ENCODE results near the gene PBX1. TPM values are rescaled to one million over a fixed set of nuclear protein-coding genes. Genes with fewer than 3 reads are reported as not detected.

PBX1 gene
- total RNA-seq, 1 experiment from 2014 or later = 102 TPM

DNA sequence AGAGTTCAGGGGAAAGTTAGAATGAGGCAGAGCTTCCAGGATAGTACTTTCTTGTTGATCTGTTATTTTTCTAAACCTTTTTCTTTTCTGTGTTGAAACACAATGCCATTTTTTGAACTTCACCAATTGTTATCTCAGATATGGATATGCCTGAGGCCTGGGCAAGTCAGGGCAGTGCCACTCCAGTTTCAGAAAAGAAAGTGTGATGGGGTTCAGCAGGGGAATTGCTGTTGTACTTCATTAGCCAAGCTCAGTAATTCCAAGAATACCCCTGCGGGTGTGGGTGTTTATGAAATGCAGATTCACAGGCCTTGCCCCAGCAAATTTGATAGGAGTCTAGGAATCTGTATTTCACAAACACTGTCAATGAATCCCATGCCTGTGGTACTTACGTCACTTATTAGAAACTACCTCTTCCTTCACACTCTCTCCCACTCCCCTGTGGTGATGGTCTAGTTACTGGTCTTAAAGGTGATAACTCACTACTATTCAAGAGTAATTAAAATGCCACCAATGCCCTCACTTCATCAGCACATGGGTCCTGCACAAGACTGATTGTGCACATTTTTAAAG, 142.3 kb downstream of the PBX1 start:
- H3K27ac Mint-ChIP-seq = no peak overlapping the region
- no peaks in the 10 kb centered on the region for H3K27me3 Mint-ChIP-seq (ENCODE audit: low read depth)
- DNase-seq (ENCODE audit: low spot score) (no peak), ATAC-seq (no peak)
- TF ChIP-seq, protein P1, sequence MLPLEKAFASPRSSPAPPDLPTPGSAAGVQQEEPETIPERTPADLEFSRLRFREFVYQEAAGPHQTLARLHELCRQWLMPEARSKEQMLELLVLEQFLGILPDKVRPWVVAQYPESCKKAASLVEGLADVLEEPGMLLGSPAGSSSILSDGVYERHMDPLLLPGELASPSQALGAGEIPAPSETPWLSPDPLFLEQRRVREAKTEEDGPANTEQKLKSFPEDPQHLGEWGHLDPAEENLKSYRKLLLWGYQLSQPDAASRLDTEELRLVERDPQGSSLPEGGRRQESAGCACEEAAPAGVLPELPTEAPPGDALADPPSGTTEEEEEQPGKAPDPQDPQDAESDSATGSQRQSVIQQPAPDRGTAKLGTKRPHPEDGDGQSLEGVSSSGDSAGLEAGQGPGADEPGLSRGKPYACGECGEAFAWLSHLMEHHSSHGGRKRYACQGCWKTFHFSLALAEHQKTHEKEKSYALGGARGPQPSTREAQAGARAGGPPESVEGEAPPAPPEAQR (CRISPR knock-in tag; IDR thresholded peaks at IDR 0.05) = no peak
- no peak for TF ChIP-seq ESRRA (CRISPR knock-in tag; IDR thresholded peaks at IDR 0.05; ENCODE audit: borderline replicate concordance)
- H3K4me3 Mint-ChIP-seq = no peak overlapping the region
- H3K4me1 Mint-ChIP-seq = peaks cover 70% of the 10 kb centered on the region
- ChIA-PET CTCF (interaction anchor here (1.8 kb wide), 1 partner anchor 76 kb away, joined by 4 read pairs; no protein-coding TSS in a partner anchor), POLR2A (interaction anchor here (0.5 kb wide), 1 partner anchor 249 kb away, joined by 3 read pairs; no protein-coding TSS in a partner anchor)
- H3K9me3 Mint-ChIP-seq = no peaks in the 10 kb centered on the region
- no peaks in the 10 kb centered on the region for H3K36me3 Mint-ChIP-seq

- POLR2A ChIA-PET = no interaction called here
- Mint-ChIP-seq H3K9me3 (no peaks in the 10 kb centered on the region), H3K4me1 (peaks cover 79% of the 10 kb centered on the region), H3K27ac (no peak overlapping the region), H3K4me3 (no peak overlapping the region), H3K27me3 (ENCODE audit: low read depth) (no peaks in the 10 kb centered on the region), H3K36me3 (no peaks in the 10 kb centered on the region)
- DNase-seq (ENCODE audit: low spot score) (no peak), ATAC-seq (no peak)
- CTCF ChIA-PET = interaction anchor here (1.5 kb wide), 1 partner anchor 85 kb away, joined by 4 read pairs; no protein-coding TSS in a partner anchor
- TF ChIP-seq, protein P2, sequence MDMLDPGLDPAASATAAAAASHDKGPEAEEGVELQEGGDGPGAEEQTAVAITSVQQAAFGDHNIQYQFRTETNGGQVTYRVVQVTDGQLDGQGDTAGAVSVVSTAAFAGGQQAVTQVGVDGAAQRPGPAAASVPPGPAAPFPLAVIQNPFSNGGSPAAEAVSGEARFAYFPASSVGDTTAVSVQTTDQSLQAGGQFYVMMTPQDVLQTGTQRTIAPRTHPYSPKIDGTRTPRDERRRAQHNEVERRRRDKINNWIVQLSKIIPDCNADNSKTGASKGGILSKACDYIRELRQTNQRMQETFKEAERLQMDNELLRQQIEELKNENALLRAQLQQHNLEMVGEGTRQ (CRISPR knock-in tag; IDR thresholded peaks at IDR 0.05) = no peak
- TF ChIP-seq, protein P3, sequence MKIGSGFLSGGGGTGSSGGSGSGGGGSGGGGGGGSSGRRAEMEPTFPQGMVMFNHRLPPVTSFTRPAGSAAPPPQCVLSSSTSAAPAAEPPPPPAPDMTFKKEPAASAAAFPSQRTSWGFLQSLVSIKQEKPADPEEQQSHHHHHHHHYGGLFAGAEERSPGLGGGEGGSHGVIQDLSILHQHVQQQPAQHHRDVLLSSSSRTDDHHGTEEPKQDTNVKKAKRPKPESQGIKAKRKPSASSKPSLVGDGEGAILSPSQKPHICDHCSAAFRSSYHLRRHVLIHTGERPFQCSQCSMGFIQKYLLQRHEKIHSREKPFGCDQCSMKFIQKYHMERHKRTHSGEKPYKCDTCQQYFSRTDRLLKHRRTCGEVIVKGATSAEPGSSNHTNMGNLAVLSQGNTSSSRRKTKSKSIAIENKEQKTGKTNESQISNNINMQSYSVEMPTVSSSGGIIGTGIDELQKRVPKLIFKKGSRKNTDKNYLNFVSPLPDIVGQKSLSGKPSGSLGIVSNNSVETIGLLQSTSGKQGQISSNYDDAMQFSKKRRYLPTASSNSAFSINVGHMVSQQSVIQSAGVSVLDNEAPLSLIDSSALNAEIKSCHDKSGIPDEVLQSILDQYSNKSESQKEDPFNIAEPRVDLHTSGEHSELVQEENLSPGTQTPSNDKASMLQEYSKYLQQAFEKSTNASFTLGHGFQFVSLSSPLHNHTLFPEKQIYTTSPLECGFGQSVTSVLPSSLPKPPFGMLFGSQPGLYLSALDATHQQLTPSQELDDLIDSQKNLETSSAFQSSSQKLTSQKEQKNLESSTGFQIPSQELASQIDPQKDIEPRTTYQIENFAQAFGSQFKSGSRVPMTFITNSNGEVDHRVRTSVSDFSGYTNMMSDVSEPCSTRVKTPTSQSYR (CRISPR knock-in tag; IDR thresholded peaks at IDR 0.05) = no peak
- TF ChIP-seq E2F4 (CRISPR knock-in tag; IDR thresholded peaks at IDR 0.05; ENCODE audit: borderline replicate concordance, low read depth) = no peak
- TF ChIP-seq ZNF317 (CRISPR knock-in tag; IDR thresholded peaks at IDR 0.05; ENCODE audit: borderline replicate concordance, low read depth) = no peak
- no peak for TF ChIP-seq ATF6 (CRISPR knock-in tag; IDR thresholded peaks at IDR 0.05)
- TF ChIP-seq, protein P4, sequence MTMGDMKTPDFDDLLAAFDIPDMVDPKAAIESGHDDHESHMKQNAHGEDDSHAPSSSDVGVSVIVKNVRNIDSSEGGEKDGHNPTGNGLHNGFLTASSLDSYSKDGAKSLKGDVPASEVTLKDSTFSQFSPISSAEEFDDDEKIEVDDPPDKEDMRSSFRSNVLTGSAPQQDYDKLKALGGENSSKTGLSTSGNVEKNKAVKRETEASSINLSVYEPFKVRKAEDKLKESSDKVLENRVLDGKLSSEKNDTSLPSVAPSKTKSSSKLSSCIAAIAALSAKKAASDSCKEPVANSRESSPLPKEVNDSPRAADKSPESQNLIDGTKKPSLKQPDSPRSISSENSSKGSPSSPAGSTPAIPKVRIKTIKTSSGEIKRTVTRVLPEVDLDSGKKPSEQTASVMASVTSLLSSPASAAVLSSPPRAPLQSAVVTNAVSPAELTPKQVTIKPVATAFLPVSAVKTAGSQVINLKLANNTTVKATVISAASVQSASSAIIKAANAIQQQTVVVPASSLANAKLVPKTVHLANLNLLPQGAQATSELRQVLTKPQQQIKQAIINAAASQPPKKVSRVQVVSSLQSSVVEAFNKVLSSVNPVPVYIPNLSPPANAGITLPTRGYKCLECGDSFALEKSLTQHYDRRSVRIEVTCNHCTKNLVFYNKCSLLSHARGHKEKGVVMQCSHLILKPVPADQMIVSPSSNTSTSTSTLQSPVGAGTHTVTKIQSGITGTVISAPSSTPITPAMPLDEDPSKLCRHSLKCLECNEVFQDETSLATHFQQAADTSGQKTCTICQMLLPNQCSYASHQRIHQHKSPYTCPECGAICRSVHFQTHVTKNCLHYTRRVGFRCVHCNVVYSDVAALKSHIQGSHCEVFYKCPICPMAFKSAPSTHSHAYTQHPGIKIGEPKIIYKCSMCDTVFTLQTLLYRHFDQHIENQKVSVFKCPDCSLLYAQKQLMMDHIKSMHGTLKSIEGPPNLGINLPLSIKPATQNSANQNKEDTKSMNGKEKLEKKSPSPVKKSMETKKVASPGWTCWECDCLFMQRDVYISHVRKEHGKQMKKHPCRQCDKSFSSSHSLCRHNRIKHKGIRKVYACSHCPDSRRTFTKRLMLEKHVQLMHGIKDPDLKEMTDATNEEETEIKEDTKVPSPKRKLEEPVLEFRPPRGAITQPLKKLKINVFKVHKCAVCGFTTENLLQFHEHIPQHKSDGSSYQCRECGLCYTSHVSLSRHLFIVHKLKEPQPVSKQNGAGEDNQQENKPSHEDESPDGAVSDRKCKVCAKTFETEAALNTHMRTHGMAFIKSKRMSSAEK (CRISPR knock-in tag; IDR thresholded peaks at IDR 0.05; ENCODE audit: borderline replicate concordance) = no peak
- no peak for TF ChIP-seq ZNF121 (CRISPR knock-in tag; IDR thresholded peaks at IDR 0.05)
- TF ChIP-seq ZNF423 (CRISPR knock-in tag; IDR thresholded peaks at IDR 0.05) = no peak
- no peak for TF ChIP-seq GABPB1 (CRISPR knock-in tag; IDR thresholded peaks at IDR 0.05)
- no peak for TF ChIP-seq IRF2 (CRISPR knock-in tag; IDR thresholded peaks at IDR 0.05; ENCODE audit: borderline replicate concordance, low read depth)
- no peak for TF ChIP-seq NR2C2 (CRISPR knock-in tag; IDR thresholded peaks at IDR 0.05)
- TF ChIP-seq, protein P5, sequence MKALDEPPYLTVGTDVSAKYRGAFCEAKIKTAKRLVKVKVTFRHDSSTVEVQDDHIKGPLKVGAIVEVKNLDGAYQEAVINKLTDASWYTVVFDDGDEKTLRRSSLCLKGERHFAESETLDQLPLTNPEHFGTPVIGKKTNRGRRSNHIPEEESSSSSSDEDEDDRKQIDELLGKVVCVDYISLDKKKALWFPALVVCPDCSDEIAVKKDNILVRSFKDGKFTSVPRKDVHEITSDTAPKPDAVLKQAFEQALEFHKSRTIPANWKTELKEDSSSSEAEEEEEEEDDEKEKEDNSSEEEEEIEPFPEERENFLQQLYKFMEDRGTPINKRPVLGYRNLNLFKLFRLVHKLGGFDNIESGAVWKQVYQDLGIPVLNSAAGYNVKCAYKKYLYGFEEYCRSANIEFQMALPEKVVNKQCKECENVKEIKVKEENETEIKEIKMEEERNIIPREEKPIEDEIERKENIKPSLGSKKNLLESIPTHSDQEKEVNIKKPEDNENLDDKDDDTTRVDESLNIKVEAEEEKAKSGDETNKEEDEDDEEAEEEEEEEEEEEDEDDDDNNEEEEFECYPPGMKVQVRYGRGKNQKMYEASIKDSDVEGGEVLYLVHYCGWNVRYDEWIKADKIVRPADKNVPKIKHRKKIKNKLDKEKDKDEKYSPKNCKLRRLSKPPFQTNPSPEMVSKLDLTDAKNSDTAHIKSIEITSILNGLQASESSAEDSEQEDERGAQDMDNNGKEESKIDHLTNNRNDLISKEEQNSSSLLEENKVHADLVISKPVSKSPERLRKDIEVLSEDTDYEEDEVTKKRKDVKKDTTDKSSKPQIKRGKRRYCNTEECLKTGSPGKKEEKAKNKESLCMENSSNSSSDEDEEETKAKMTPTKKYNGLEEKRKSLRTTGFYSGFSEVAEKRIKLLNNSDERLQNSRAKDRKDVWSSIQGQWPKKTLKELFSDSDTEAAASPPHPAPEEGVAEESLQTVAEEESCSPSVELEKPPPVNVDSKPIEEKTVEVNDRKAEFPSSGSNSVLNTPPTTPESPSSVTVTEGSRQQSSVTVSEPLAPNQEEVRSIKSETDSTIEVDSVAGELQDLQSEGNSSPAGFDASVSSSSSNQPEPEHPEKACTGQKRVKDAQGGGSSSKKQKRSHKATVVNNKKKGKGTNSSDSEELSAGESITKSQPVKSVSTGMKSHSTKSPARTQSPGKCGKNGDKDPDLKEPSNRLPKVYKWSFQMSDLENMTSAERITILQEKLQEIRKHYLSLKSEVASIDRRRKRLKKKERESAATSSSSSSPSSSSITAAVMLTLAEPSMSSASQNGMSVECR (CRISPR knock-in tag; IDR thresholded peaks at IDR 0.05; ENCODE audit: borderline replicate concordance) = no peak
Observed at GRCh38 chr1:164702216-164702615, 143.2 kb downstream of the PBX1 start.
